C4-2B (cell line): Measurements from ENCODE around the gene ADI1.

Source experiments
- ZFX ChIP-seq: fragments of 450-650 bp; IDR thresholded peaks from 2 replicates; pipeline ENCODE4 v1.6.1; 2017
- TF ChIP-seq, protein P1 (sequence below): fragments of 450-650 bp; conservative IDR thresholded peaks from 2 replicates; pipeline ENCODE4 v1.5.1; 2017; ENCODE audit warnings: mild to moderate bottlenecking

DNA sequence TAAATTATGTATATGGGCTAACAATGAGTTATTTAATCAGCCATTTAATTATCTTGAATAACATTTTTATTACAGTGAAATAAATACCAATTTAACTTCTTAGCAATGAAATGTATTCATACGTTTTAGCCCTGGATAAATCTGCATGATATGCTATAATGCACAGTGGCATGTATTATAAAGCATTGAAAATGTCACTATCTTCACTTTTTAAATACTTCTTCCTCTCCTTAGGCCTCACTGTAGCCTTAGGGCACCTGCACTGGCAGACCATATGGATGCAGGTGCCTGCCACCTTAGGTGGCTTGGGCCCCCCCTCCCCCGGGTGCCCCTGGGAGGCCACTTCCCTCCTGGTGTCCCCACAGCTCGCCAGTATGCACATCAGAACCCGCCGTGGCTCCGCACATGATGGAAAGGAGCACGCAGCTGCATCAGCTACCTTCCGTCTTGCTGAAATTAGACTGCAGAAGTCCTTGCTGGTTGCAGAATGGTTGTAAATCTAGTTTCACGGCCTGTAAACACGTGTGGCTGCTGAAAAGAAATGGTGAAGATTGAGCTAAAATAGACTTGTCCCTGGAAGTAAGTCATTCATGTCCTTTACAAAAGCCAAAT, 56.7 kb downstream of the ADI1 start:
- no peak for TF ChIP-seq ZFX
- TF ChIP-seq, protein P1, sequence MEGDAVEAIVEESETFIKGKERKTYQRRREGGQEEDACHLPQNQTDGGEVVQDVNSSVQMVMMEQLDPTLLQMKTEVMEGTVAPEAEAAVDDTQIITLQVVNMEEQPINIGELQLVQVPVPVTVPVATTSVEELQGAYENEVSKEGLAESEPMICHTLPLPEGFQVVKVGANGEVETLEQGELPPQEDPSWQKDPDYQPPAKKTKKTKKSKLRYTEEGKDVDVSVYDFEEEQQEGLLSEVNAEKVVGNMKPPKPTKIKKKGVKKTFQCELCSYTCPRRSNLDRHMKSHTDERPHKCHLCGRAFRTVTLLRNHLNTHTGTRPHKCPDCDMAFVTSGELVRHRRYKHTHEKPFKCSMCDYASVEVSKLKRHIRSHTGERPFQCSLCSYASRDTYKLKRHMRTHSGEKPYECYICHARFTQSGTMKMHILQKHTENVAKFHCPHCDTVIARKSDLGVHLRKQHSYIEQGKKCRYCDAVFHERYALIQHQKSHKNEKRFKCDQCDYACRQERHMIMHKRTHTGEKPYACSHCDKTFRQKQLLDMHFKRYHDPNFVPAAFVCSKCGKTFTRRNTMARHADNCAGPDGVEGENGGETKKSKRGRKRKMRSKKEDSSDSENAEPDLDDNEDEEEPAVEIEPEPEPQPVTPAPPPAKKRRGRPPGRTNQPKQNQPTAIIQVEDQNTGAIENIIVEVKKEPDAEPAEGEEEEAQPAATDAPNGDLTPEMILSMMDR: peak; percentile 70; the same call in 1 of the 2 replicates
